ENCODE results near the gene OR52K1. TPM values are rescaled to one million over a fixed set of nuclear protein-coding genes. Genes with fewer than 3 reads are reported as not detected.

OR52K1 gene
- 0.96 TPM for total RNA-seq (ENCODE audit: insufficient read depth, low replicate concordance)

- DNase-seq (ENCODE audit: low spot score), result peak; percentile 16
Observed at GRCh38 chr11:4482445-4482844, at the start of gene OR52K1. Gene OR52K1 (plus strand): TSS chr11:4482646. CDS start chr11:4488901, 6,255 bp downstream.

- no peak for DNase-seq (ENCODE audit: low spot score)
Observed at GRCh38 chr11:4433856-4434255, 48.6 kb upstream of the OR52K1 start.

- no peak for DNase-seq (ENCODE audit: low spot score)
Observed at GRCh38 chr11:4436411-4436810, 46.0 kb upstream of the OR52K1 start.

- DNase-seq (ENCODE audit: low spot score), result no peak
Observed at GRCh38 chr11:4441515-4441914, 40.9 kb upstream of the OR52K1 start.

GRCh38 chr11:4443232-4443891 is 39.1 kb upstream of the OR52K1 start:
- no peak for DNase-seq (ENCODE audit: low spot score)

- DNase-seq (ENCODE audit: low spot score), result no peak
Observed at GRCh38 chr11:4448995-4449394, 33.5 kb upstream of the OR52K1 start, which contains the start of gene OR52K2. Gene OR52K2 (plus strand): TSS chr11:4449295. CDS start chr11:4449340, 45 bp downstream.

GRCh38 chr11:4453118-4453517 is 29.3 kb upstream of the OR52K1 start:
- no peak for DNase-seq (ENCODE audit: low spot score)

GRCh38 chr11:4454021-4454420 is 28.4 kb upstream of the OR52K1 start:
- no peak for DNase-seq (ENCODE audit: low spot score)

- peak; percentile 36 for DNase-seq (ENCODE audit: low spot score)
Observed at GRCh38 chr11:4455419-4455818, 27.0 kb upstream of the OR52K1 start.

GRCh38 chr11:4459500-4459899 is 22.9 kb upstream of the OR52K1 start:
- DNase-seq (ENCODE audit: low spot score), result peak; percentile 17

GRCh38 chr11:4460151-4460550 is 22.3 kb upstream of the OR52K1 start:
- DNase-seq (ENCODE audit: low spot score), result no peak

GRCh38 chr11:4464216-4465159 is 18.0 kb upstream of the OR52K1 start:
- no peak for DNase-seq (ENCODE audit: low spot score)

GRCh38 chr11:4465407-4465806 is 17.0 kb upstream of the OR52K1 start:
- no peak for DNase-seq (ENCODE audit: low spot score)

GRCh38 chr11:4466131-4466870 is 16.1 kb upstream of the OR52K1 start:
- DNase-seq (ENCODE audit: low spot score), result no peak

- no peak for DNase-seq (ENCODE audit: low spot score)
Observed at GRCh38 chr11:4466871-4467442, 15.5 kb upstream of the OR52K1 start.

GRCh38 chr11:4467811-4468606 is 14.4 kb upstream of the OR52K1 start:
- no peak for DNase-seq (ENCODE audit: low spot score)

- no peak for DNase-seq (ENCODE audit: low spot score)
Observed at GRCh38 chr11:4479644-4480043, 2.8 kb upstream of the OR52K1 start.

GRCh38 chr11:4480577-4481239 is 1.7 kb upstream of the OR52K1 start:
- DNase-seq (ENCODE audit: low spot score), result no peak

- no peak for DNase-seq (ENCODE audit: low spot score)
Observed at GRCh38 chr11:4481240-4481582, 1.2 kb upstream of the OR52K1 start.

- no peak for DNase-seq (ENCODE audit: low spot score)
Observed at GRCh38 chr11:4484310-4484709, 1.9 kb downstream of the OR52K1 start.

All from umbilical cord (tissue), 2 donors.